MM.1S (cell line): Measurements from ENCODE around the gene BCL2.

Experiments used
- CTCF ChIP-seq: fragments of 300-600 bp; sonication (generic); IDR thresholded peaks from 2 replicates; pipeline ENCODE4 v1.5.1; 2016; ENCODE audit warnings: antibody characterized with exemption, low read length, mixed read lengths
- EZH2 ChIP-seq: fragments of 300-600 bp; sonication (generic); optimal IDR thresholded peaks from 2 replicates; pipeline ENCODE3; 2017; ENCODE audit warnings: low read depth, mild to moderate bottlenecking, antibody characterized with exemption, low read length, mixed read lengths

- TF ChIP-seq CTCF (no peak), EZH2 (no peak)
Observed at GRCh38 chr18:63319383-63320122, at the start of gene BCL2.
